HG03342 (cell line): Measurements from ENCODE around the gene CAMK1D.

Experiments used
- ATAC-seq: cut with Tn5 transposase; IDR thresholded peaks from one replicate; pipeline ENCODE4 v1.9.1; 2021; ENCODE audit warnings: mild to moderate bottlenecking, moderate library complexity; ENCODE audit not compliant: unreplicated experiment

Gene CAMK1D

GRCh38 chr10:12588091-12588860 lies 238.9 kb downstream of the CAMK1D start:
- no peak for ATAC-seq

DNA sequence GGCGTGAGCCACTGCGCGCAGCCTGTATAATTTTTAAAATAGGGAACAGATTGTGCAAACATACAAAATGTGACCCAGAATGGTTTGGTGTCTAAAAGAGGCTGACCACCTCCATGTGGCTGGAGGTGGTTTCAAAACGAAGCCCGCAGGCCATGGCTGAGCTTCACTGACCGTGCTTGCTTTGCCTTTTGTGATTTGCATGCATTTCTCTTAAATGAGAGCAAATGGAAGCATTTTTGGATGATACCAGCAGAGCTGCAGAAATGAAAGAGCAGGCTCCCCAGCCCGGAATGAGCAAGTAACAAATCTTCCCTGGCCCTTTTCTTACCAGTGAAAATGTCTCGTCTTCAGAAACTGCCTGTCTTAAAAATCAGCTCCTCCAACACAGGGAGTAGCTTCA lies 239.9 kb downstream of the CAMK1D start:
- ATAC-seq, result no peak

DNA sequence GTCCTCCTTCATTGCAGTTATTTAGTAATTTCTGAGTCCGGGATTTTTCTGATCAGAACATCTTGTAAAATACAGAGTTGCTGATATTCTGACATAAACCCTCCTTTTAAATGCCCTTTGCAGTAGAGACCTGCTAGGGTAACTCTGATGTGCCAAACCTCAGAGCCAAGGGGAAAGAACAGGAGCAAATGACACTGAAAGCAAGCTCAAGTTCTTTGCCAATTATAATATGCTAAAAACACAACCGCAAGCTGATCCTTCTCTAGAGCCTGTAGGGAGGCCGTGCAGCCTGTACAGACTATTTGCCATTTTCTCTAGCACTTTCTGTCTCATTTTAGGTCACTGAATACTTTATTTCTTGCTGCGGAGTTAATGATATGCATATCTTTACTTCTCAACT lies 240.4 kb downstream of the CAMK1D start:
- no peak for ATAC-seq

DNA sequence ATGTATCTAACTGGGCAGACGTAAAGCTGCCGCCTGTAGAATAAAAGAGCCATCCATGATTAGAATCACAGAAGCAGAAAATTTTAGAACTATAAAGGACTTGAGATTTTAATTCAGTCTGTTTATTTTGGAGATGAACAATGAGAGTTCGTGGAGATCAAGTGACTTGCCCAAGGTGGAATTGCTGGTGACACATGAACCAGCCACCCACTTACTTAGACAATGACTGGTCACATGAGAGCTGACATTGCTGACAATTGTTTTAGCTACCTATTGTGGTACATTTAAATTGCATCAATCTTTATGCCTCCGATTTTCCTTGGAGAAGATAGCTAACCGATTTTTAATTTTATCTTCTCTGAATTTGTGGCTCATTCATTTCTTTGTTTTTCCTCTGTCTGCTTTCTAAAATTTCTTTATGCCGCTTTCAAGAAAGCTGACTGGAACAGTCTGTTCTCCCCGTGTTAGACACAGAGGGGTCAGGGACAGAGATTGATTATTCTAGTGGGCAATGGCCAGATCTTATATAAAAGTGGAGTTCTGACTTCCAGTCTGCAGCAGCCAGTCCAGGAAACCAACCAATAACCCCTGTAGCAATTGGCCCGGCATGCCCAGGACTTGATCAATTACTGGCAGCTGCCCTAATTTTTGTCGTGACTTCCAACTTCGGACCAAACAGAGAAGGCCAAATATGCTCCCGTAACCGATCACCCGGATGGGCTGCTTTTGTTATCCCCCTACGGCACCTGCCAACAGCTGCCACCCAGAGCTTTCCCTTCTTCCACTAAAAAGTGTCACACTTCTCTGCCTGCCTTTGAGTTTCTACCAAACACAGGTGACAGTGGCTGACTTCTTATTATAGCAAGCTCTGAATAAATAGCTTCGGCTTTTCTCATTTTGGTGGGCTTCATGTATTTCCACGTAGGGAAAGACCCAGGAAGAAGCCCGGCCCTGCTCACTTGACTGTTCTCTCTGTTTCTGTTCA lies 241.6 kb downstream of the CAMK1D start:
- no peak for ATAC-seq

- no peak for ATAC-seq
Measured at GRCh38 chr10:12592967-12593366, 243.6 kb downstream of the CAMK1D start.

- no peak for ATAC-seq
Measured at GRCh38 chr10:12594448-12594944, 245.1 kb downstream of the CAMK1D start.

DNA sequence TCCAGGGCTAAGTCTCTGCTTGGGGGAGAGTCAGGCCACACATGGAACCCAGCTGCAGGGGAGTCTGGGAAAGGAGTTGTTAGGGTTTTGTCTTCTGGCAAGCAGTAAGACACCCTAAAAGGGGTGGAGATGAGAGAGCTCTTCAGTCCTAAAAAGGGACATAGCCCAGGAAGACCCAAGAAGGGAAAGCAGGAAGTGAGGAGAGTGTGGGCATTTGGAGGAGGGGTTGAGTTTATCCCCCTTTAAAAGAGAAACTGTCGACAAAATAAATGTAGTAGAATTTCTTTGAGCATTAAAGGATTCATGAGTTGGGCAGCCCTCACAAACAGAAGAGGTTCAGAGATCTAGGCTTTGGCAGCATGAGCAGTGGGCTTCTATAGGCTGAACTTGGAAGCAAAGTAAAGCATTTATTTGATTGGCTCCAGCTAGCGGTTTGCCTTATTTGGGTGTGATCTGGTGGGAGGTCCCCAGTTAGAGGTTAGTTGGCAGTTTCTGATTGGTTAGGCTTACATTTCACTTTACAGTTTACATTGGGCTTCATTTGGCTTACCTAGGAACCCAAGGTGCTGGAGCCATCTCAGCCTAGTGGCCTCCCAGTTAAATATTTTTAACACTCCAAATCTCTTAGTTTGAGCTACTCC lies 246.7 kb downstream of the CAMK1D start:
- no peak for ATAC-seq

DNA sequence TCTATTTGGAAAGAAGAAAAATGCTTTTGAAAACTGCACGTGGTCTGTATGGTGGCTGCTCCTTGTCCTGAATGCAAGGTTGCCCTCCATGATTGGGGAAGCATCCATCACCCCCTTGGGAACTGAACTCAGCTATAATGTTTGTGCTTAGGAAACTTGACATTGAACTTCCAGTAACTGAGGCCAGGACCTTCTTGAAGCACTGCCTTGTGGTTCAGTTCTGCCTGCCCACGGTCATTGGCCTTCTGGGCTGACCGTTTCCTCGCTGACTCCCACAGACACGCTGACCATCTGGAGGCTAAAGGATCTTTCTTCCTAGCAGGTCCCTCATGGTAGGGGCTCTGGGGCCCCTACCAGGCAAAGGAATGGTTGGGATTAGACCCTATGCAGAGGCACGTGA lies 247.8 kb downstream of the CAMK1D start:
- no peak for ATAC-seq

DNA sequence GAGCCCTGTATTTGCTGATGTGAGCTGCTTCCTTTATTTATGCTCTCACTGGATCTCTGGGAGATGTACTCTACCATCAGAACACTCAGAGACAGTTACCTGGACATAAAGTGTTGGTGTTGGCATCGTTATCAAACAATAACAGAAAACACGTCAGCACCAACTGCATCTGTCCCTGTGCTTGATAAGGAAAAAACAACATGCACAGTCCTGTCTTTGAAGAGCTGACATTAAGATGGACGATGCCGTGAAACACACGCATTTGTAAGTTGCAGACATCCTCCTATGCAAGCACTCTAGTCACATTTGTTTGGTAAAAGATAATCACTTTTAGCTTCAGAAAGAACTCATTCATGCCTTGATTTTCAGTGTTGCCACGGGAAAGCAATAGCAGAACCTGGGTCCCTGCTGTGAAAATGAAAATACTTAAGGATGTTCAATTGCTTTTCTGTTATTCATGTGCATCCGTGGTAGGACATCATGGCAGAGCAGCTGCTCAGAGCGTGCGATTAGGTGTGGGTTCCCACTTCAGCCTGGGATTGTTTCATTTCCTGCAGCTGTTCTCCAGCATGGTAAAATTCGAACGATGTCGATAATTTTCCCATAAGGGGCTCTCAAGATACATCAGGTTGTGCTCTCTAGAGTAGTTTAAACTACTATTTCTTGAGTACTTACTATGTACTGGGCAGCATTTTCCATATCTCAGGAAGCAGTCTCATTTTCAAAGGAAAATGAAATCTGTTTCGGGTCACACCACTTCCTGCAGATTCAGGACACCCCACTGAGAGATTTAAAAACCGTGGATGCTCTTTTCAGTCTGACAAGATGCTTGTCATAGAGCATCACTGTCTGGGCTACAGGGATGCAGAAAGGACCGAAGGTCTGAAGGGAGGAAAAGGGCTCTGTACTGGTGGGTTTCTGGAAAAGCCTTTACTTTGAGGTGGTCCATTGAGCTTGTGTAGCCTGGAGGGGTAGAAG lies 248.7 kb downstream of the CAMK1D start:
- no peak for ATAC-seq

DNA sequence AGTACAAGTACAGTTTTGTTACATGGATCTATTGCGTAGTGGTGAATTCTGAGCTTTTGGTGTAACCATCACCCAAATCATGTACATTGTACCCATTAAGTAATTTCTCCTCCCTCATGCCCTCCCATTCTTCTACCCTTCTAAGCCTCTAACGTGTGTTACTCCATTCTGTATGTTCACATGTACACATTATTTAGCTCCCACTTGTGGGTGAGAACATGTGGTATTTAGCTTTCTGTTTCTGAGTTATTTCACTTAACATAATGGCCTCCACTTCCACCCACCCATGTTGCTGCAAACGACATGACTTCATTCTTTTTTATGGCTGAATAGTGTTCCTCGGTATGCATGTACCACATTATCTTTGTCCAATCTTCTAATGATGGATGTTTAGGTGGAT lies 251.3 kb downstream of the CAMK1D start:
- no peak for ATAC-seq

DNA sequence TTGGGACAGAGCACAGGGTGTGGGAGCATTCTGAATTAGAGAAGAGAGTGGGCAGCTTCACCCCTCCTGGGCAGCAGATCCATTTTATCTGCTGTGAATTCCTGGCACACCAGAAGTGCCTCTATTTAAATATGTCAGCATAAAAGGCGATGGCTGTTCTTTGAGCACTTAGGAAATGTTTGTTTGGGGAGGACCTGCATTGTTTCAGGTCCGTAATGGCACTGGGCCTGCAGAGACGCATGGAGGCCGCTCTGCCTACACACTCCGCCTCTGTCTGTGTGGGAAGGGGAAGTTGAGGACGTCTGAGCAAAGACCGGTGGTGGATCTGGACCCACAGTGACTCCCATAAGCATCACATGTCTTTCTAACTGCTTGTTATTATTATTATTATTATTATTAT lies 253.2 kb downstream of the CAMK1D start:
- ATAC-seq, result no peak

- ATAC-seq, result no peak
Measured at GRCh38 chr10:12603766-12604470, 254.6 kb downstream of the CAMK1D start.

GRCh38 chr10:12605580-12606405 lies 256.4 kb downstream of the CAMK1D start:
- peak; percentile 76 for ATAC-seq

- no peak for ATAC-seq
Measured at GRCh38 chr10:12606461-12606860, 257.1 kb downstream of the CAMK1D start.

DNA sequence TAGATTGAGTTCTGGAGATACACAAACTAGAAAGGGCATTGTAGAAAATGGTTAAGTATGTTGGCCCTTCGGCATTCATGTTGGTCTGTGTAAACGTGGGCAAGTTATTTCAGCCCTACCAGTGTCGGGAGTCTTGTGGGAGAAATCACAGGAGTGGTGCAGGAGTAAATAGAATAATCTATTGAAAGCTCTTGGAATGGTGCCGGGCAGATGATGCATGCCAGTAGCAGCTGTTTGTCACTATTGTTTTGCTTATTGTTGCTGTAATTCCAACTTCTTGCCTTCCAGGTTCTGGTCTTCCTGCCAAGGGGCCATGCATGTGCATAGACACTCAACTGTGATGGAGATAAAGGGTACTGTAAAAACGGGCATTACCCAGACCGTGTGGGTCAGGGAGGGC lies 259.4 kb downstream of the CAMK1D start:
- ATAC-seq, result no peak

DNA sequence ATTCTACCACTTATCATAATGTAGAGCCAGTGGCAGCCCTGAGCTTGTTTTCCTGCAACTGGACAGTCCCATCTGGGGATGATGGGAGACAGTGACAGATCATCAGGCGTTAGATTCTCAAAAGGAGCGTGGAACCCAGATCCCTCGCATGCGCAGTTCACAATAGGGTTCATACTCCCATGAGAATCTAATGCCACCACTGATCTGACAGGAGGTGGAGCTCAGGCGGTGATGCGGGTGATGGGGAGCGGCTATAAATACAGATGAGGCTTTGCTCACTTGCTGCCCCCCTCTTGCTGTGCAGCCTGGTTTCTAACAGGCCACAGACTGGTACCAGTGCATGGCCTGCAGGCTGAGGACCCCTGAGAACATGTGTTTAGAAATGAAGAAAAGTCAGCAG lies 260.1 kb downstream of the CAMK1D start:
- no peak for ATAC-seq

- ATAC-seq, result no peak
Measured at GRCh38 chr10:12613136-12613535, 263.8 kb downstream of the CAMK1D start.

DNA sequence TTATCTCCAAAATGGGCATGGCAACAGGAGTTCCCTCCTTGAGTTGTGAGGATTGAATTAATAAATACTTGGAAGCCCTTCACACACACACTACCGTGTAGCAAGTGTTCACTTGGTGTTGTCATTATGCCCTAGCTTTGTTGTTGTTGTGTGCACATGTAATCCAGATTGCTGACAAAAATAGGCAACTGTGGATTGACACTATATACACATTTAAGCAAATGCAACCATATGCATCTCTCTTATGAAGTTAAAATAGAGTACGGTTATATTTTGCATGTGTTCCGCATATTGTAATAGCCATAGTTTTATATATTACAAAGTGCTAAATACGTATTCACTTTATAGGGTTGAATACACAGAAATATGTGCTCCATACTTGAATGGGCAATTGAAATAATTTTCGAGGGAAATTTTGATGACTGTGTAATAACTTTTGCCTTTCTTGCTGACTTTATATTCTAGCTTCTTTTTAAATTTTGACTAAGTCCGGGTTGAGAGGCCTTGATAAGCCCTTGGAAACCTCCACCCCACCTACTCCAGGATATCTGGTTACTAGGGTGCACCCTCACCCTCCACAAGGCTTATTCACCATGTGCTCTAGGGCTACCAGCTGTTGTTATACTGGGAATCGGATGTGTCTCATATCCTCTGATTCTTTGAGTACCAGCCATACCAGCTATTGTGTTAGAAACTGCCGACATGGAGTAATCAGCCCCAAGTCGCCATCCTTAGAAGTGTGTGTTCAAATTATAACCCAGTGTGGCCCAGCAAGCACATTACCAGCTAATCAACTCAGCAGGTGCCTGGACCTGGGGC lies 265.0 kb downstream of the CAMK1D start:
- no peak for ATAC-seq
